ENCODE results near the gene CMSS1.

CMSS1 gene

DNA sequence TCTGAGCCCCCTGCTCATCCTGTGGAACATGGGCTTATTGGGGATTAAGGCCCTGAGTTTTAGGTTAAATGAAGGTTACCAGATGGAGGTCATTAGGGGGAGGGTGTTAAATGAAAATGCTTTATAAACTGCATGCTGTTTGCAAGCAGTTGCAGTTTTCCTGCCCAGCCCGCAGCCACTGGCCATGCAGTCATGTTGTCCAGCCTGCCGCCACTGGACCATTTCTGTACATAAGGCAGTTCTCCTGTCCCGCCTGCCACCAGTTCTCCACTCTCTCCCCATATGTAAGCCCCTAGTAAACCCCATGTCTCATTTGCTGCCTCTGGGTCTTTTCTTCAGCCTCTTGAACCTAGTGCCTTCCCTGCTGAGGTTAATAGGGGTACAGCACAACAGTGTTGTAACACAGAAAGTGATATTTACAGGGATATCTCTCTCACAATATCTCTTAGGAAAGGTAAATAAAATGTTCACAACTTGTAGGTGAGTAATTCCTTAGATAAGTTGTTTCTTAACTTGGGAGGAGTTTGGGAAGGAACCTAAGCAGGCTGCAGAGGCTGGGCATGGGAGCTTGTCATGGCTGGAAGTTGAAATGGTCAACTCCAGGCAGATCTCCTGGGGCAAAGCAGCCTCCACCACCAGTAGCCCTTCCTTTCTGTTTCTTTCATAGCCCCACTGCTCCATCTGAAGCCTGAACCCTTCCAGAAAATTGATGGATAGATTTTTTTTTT lies 148.2 kb downstream of the CMSS1 start:
- DNase-seq = no peak

DNA sequence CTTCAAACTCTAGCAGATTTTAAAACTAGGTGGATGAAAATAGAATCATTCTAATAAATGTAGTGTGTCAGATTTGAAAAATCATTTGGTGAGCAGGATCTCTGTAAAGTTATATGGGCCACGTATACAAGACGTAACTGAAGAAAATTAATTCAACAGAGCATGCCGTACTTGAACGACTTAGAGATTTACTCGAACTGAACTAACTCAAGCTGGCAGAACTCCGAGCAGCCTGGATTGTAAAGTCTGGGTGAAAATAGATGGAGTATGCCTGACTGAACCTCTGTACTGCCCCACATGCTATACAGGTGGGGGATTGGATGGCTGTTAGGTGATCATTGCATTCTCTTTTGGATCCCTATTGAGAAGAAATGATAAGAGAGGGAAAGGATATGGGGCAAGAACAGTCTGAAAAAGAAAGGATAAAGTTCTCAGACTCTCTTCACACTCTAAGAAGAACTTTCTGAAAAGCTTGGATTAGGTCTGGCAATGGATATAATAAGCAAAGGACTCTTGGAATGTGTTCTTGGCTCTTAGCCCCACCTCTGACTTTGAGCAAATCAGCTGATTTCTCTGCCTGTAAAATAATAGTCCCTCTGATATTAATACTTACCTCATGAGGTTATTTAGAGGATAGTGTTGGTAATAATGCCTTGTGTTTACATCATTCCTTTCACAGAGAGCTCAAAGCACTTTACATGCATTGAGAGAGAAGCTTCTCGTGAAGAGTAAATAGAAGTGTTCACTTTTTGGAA lies 149.2 kb downstream of the CMSS1 start:
- DNase-seq = no peak

DNA sequence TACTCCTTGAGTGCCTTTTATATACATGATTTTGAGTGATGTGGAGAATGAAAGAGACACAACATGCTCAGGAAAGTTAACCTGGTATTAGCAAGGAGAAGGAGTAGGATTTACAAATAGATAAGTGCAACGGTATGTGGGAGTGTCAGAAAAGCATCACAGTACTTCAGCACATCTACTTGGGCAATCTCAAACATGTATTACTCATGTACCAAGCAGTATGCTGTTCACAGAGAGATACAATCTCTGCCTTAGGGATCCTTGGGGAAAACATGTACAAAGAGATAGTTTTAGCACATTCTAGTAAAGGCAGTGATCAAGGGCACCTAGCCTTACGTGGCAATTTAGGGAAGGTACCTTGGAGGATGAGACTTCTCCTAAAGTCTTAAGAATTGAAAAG lies 150.1 kb downstream of the CMSS1 start:
- DNase-seq = no peak

DNA sequence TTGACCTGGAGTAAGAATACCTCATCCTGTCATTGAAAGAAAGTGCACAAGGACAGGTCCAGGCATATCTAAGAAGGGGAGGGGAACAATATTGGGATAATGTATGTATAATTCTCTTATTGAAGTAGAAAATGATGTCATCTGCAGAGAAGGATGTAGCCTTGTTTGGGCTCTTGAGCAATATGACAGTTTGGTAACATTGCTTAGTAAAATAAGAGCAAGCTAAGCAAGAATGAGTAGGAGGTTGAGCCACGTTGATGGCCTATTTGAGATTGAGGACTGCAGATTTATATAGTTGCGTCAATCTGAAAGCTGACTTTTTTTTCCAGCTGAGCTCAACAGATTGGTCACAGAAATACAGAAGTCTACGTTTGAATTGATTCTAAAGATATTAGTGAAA lies 151.5 kb downstream of the CMSS1 start:
- DNase-seq = no peak

DNA sequence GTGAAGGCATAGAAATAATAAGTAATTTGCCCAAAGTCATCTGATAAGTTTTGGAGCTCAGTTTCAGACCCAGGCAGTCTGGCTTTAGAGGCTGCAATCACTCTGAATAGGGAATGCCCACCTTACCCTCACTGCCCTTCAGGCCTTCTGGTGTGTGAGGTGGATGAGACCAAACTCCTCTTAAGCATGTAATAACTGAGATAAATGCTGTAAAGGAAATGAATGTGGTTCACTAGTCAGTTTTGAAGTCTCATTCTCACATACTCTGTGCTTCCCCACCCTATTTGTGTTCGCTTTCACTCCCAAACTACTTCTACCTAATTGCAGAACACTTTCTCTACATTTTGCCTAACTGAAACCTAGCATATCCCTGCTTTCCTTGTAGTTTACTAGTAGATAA lies 152.5 kb downstream of the CMSS1 start:
- no peak for DNase-seq

DNA sequence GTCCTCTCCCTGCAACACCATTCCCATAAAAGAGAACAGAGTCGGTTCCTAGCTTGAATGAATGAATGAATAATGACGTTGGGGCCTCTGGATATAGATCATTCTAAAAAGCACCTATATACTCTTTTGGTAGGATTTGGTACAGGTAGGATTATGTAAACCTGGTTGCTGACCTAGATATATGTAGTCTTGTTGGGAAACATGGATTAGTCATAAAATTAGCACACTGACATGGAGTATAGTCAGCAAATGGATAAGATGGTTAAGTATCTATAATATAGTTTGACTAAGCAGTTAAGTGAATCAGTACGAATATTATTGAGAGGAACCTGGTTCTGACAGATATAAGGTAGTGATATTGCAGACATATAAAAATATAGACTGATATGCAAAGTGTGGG lies 154.1 kb downstream of the CMSS1 start:
- DNase-seq = no peak

DNA sequence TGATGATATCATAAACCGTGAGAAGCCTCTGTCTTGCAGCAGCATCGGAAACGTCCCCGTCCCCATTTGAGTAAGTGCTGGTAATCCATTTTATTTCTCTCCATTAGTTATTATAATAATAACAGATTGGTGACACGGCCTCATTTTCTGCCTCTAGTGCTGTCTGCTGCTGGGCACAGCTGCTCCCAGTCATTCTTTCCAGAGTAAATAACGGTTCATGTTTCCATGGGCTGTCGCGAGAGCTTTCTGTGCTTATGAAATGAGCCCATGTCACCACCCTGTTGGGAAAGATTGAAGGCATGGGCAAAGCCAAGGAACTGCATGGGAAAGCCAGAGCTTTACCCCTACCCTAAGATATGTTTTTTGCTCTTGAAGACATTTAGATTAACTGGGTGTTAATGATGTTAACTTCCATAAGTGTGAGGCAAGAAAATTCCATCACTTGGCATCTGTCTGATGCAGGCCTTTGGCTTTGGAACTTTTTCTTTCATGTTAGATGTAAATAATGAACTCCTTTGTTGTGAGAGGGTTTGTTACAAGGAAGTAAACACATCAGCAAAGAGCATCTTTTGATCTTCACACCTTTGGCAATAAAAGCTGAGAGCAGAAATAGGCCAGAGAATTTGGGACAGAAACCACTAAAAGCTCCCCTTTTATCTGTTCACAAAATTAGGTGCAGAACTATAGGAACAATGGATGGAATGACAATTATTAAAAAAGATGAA lies 154.9 kb downstream of the CMSS1 start:
- DNase-seq = no peak

DNA sequence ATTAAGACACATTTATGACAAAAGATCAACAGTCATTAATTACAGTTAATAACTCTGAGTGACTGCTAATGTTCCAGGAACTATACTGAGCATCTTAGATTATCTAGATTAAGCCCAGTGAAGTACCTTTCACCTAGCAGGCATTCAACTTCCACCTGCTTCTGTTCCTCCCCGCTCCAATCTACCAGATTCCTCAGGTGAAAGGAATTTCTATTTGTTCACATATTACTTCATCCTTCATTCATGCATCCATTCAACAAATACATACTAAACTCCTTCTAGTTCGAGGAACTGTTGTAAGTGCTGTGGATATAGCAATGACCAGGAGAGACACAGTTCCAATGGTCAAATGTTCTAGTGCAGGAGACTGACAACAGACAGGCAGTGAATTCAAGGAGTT lies 157.3 kb downstream of the CMSS1 start:
- DNase-seq = no peak

DNA sequence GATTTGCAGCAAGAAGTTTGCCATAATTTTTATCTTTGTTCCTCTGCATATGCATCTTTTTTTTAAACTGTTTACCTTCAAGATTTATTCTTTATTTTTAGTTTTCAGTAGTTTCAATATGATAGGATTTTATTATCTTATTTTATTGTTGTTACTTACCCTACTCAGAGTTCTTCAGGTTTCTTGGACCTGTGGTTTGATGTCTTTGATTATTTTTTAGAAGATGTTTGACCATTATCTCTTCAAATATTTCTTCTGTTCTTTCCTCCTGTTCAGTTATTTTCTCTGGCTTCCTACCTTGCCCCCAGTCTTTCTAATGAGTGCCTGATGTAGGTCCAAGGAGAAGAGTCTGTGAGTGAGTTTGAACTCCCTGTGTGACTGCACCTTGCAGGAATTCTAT lies 158.9 kb downstream of the CMSS1 start:
- no peak for DNase-seq

DNA sequence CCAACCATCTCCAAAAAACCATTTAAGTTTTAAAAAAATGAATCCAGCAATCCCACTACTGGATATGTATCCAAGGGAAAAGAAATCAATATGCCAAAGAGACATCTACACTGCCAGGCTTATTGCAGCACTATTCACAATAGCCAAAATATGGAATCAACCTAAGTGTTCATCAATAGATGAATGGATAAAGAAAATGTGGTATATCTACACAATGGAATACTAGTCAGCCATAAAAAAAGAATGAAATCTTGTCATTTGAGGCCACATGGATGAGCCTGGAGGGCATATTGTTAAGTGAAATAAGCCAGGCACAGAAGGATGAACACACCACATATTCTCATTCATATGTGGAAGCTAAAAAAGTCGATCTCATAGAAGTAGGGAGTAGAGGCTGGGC lies 160.6 kb downstream of the CMSS1 start:
- DNase-seq = no peak

DNA sequence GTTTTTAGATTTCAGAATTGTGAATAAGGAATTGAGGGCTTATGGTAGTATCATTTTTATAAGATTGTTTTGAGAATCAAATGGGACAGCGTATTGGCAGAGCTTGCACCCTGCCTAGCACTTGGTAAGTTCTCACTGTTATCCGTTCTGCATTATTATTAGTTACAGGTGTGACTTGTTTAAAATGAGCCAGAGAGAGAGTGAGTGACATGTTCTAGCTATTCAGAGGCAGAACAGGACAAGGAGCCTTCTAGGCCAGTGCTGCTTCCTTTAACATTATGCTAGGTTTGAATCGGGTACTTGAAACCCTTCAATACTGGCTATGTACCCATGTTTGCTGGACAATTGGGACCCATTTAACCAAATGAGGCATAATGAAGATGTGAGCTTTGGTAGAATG lies 162.9 kb downstream of the CMSS1 start:
- no peak for DNase-seq

DNA sequence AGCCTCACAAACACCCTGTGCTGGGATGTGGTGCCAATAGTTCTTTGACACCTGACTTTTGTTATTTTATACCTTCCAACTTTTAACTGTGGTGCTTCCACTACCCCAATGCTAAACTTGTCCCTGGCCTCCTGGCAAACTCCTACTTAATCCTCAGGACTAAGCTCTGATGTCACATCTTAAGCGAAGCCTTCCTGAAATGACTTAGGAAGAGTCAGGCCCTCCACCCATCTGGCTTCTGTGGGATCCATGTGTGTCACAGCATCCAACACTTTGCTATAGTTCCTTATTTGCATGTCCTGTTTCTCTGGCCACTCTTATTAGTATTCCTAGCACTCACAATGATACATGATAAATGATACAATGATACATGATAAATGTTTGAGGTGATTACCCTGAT lies 163.5 kb downstream of the CMSS1 start:
- DNase-seq = no peak

DNA sequence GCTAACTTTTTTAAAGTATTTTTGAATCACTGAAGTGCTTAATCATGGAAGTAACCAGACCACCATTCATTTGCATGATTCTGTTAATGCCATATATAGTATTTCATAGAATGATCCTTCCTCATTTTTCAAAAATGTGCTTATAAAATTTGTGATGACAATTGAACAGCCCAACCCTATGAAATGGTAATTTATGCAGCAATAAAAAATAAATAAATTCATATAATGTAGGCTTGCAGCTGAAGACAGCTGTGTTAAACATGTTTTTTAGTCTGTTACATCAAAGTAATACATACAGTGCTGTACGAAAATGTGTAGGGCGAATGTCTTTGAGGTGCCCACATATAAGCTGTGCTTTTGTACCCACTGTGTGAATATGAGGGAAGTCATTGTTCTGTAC lies 165.0 kb downstream of the CMSS1 start:
- DNase-seq = no peak

DNA sequence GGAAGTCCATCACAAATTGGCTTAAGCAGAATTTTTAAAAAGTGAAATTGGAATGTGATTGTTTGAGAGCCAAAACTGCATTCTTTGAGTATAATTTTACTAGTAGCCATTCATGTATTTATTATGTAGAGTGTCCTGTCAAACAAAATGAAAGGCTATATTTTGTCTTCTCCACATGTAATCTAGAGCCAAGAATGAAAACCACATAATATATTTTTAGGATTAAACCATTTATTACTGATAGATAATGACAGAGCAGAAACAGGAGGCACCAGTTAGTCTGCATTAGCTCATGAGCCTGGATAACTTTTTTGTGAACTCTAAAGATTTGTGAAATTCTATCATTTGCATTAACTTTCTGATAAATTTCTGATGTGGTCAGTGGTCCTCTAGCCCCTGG lies 166.5 kb downstream of the CMSS1 start:
- no peak for DNase-seq

DNA sequence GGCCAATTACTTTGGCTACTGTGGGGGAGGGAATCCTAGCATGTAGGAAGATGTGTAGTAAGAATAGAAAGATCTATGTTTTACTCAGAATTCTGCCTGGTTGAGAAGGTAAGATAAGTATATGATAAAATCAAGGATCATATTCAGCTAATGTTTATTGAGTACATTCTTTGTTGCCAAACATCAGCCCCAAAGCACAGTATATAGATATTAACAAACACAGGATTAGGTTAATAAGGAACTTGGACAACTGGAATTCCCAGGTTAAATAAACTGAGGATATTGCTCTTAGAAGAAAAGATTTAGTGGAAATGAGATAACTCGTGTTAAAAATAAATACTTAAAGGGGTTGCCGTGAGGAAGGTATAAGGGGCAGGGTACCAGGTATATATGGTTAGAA lies 167.0 kb downstream of the CMSS1 start:
- DNase-seq = no peak

DNA sequence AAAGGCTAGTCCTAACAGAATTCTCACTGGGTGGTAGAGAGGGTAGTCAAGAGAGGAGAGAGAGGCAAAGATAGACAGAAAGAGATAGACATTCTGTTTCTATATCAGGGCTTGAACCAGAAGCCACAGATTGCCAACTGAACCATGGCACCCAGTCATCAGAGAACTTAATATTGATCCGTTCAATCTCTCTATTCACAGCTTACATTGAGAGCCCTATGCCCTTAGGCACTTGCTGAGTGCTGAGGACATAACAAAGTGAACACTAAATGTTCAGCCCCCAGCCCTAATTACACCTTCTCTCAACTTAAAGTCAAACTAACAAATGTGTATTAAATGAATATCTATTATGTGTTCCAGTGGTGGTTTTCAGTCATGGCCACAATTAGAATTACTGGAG lies 172.5 kb downstream of the CMSS1 start:
- DNase-seq = no peak

DNA sequence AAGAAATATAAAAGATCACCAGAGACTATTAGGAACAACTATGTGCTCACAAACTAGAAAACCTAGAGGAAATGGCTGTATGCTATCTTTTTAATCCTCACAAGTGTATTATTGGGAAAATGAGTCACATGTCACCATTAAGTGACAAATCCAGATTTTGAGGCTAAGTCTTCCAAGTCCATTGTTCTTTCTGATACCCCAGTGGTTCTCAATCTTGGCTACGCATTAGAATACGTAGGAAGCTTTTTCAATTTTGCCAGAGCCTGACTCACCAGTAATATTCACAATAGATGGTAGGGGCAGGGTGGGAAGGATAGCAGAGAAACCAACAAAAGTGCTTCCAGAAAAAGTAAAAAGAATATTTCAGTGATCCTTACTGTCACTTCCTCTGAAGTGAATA lies 179.6 kb downstream of the CMSS1 start:
- no peak for DNase-seq

DNA sequence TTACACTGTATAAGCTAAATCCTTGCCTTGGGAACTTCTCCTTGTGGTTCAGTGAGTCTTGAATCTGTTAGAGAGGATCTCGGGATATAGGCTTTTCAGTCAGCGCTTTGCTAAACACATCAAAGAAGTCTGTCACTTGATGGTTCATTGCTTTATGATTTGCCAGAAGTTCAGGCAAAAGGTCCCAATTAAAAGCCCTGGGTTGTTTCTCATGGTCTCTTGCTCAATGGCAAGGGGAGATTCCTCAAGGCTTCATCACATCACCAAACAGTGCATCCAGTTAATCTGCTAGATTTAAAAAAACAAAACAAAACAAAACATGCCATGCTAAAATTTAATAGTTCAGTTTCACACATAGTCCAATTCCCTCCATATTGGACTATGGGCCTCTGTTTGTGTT lies 181.9 kb downstream of the CMSS1 start:
- DNase-seq = no peak

DNA sequence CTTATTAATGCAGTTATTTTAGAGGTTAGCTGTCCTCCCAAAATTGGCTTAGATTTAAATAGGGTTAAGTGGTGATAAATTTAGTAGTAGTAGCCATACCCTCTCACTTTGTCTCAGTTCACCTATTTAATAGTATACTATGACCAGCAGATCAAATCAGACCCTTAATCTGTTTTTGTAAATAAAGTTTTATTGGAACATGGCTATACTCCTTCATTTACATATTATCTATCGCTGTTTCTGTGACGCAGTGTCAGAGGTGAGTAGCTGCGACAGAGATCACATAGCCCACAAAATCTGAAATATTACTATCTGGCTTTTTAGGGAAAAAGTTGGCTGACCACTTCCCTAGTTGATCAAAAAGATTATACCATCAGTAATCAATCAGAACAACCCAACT lies 183.4 kb downstream of the CMSS1 start:
- DNase-seq = no peak

DNA sequence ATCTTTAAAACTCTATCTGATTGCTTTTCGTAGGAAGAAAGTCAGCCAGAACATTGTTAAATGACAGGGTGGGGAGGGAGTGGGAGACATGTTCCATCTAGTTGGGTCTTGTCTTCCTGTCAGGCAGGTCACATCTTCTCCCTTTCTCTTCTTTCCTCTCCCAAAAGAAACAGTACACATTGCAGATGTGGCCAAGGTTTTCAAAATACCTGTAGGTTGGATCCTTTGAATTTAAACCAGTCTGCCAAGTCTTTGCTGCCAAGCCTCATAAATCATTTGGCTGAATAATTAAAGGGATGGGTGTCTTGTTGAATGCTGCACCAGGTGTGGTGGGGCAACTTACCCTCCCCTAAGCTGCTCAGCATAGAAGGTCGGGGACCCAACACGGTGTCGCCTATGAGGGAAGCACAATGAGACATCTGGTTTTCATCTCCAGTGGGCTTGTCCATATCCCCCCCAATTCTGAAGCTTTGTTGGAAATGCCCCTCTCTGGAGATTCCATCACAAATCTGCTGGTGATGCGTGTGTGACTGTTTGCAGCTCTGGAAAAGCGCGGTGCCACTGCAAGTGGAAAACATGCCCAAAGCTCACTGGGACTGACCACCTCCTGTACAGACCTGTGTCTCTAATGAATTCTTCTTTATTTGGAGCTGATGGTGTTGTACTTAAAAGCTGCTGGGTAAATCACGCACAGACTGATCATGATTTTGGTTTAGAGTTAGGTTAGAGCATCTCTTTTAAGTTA lies 184.0 kb downstream of the CMSS1 start:
- DNase-seq = no peak

DNA sequence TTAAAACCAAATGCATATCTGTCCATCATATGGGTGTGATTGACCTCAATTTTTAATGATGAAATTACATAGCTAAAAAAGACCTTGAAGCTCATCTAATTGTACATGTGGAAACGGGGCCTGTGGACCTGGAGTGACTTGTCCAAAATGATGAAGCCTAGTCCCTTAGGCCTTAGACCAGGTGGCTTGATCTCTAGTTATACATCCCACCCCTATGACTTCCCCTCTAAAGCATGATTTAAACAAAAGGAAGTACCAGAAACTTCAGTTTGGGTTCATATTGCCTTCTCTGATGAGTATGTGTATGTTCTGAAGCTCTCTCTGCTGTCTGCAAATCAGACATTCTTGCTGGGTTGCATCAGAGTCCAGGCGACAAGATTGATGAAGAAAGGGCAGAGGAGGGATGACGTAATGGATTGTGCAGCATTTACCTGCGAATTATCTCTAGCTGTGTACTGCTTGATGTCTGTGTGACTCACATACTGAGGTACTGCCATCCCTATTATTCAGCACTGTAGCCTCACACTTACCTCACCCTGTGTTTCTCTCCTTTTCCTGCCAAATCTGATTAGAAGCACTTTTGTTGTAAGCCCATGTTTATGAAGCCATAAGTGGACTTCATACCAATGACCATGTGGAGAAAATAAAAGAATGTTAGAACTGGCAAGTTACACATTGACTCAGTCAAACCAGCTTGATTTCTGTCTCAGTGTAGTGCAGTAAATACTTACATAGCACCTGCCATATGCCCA lies 185.1 kb downstream of the CMSS1 start:
- no peak for DNase-seq

DNA sequence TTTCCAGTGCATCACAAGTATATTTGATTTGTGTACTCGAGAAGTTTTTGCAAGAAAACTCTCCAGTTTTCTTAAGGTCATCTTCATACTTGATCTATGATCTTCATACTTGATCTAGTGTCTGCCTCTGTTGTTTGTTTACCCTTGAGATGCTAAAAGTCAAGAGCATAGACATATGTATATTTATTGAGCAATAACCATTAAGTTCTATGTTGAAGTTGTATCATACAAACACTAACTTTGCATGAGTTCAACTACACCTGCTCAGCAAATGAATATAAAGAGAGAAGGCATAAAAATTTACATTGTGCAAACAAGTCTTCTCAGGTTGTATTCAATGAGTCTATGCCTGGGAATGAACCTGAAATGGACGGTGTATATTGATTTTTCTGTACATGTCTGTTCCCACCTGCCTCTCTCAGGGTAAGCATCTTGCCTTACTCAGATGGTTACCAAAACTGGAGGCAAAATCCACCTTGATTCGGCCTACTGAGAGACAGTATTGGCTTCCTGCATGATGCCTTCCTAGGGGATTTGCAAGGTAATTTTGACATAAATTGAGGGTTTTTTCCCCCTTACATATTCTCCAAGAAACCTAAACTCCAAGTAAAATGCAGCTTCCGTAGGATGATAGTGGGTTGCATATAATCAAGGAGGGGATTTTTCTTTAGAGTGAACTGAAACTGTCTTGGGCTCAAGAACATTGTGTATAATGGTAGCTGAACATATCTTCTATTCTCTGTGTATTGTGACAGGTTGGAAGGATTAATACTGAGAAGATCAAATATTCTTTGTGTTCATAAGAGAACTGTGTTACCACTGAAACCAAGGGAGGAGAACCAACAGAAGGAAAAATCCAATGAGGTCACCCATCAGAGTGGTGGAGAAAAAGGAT lies 186.2 kb downstream of the CMSS1 start:
- DNase-seq = no peak

All from NCI-H510A (cell line).